ENCODE data around the gene UBAP2.

The UBAP2 gene

DNA sequence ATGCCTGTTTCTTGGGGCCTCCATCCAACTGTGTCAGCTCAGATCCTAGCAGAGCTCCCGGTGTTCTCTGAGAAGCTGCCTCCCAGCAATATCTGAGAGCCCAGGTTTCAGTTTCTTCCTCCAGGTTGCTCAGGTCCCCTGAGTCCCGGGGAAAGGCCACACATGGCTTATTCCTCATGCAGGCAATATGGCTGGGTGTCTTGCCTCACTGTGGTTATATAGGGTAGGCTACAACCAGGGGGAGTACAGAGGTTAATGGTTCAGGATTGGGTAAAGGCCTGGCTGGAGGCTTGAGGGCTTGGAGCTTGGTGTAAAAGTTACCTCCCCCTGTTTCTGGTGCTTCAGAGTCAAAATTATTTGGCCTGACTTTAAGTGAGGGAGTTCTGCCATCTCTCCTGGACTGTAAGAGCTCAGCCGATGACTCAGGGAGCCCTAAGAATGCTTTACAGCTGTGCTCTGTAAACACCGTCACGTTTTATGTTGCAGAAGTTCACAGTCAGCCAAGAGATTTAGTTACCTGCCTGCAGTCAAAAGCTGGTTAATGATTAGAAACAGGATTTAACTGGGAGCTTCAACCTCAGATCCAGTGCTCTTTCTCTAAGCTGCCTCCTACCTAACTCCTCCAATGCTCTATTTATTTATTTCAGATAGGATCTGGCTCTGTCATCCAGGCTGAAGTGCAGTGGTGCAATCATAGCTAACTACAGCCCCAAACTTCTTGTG, 24.3 kb upstream of the UBAP2 start:
- DNase-seq (ENCODE audit: low read depth, low spot score): peak; percentile 79
- no peak overlapping the region for H3K4me3 ChIP-seq (ENCODE audit: low read depth, low read length)
- in situ Hi-C loops (cut with HindIII; ENCODE audit: low sequenced_read_pairs): no loop called here
- no peak for TF ChIP-seq CTCF (IDR thresholded peaks at IDR 0.05; ENCODE audit: low read depth, low read length)

GRCh38 chr9:34072410-34072809, 23.7 kb upstream of the UBAP2 start:
- no peak for TF ChIP-seq CTCF (IDR thresholded peaks at IDR 0.05; ENCODE audit: low read depth, low read length)
- no peak for DNase-seq (ENCODE audit: low read depth, low spot score)
- in situ Hi-C loops (cut with HindIII; ENCODE audit: low sequenced_read_pairs): no loop called here
- H3K4me3 ChIP-seq (ENCODE audit: low read depth, low read length): no peak overlapping the region

DNA sequence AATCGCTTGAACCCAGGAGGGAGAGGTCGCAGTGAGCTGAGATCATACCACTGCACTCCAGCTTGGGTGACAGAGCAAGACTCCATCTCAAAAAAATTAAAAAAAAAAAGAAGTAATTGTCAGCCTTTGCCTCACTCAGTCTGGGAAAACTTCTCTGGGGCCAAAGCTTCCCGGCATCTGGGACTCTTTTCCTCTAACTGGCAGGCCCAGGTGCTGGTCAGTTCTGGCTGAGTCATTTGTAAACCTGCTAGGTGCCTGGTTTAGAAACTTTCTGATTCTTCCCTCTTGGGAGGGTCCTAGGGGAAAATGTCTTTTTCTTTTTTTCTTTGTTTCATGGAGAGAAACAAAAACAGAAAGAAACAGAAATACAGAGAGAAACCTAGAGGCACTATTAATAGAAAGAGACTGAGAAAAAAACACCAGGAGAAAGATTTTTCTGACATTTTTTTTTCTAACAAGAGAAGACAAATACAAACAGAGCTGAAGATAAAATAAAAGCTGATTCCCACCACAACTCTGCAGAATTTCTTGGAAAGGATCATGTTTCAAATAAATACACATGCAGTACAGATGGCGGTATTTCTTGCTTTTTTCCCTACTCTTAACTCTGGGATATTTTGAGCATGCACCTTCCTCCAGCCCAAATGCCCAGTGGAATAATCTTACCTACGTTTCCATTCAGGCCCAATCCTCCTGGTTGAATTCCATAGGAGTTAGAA, 22.1 kb upstream of the UBAP2 start:
- in situ Hi-C loops (cut with HindIII; ENCODE audit: low sequenced_read_pairs): no loop called here
- no peak for DNase-seq (ENCODE audit: low read depth, low spot score)
- no peak for TF ChIP-seq CTCF (IDR thresholded peaks at IDR 0.05; ENCODE audit: low read depth, low read length)
- H3K4me3 ChIP-seq (ENCODE audit: low read depth, low read length): no peak overlapping the region

DNA sequence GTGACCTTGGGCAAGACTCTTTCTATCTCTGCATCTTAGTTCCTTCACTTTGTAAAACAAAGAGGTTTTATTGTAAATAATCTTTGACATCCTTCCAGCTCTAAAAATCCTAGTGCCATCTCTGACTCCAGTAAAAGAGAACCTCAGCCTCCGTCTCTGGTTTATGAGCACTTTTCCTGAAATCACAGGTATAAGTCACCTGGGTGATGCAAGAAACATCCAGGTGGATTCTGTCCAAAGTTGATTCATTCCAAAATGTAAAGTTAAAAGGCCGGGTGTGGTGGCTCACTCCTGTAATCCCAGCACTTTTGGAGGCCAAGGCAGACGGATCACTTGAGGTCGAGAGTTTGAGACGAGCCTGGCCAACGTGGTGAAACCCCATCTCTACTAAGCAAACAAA, 21.1 kb upstream of the UBAP2 start:
- in situ Hi-C loops (cut with HindIII; ENCODE audit: low sequenced_read_pairs): no loop called here
- no peak for TF ChIP-seq CTCF (IDR thresholded peaks at IDR 0.05; ENCODE audit: low read depth, low read length)
- DNase-seq (ENCODE audit: low read depth, low spot score): no peak
- no peak overlapping the region for H3K4me3 ChIP-seq (ENCODE audit: low read depth, low read length)

GRCh38 chr9:34065541-34065940, 16.9 kb upstream of the UBAP2 start:
- H3K4me3 ChIP-seq (ENCODE audit: low read depth, low read length): no peak overlapping the region
- in situ Hi-C loops (cut with HindIII; ENCODE audit: low sequenced_read_pairs): no loop called here
- no peak for DNase-seq (ENCODE audit: low read depth, low spot score)
- TF ChIP-seq CTCF (IDR thresholded peaks at IDR 0.05; ENCODE audit: low read depth, low read length): no peak

DNA sequence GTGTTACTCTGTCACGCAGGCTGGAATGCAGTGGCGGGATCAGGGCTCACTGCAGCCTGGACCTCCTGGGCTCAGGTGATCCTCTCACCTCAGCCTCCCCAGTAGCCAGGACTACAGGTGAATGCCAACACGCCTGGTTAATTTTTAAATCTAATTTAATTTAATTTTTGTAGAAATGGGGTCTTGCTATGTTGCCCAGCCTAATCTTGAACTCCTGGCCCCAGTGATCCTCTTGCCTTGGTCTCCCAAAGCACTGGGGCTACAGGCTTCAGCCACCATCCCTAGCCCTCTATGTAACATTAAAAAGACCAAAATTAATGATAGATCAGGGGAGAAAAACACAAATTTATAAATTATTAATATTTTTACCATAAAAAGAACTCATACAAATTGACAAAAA, 11.3 kb upstream of the UBAP2 start:
- no peak overlapping the region for H3K4me3 ChIP-seq (ENCODE audit: low read depth, low read length)
- DNase-seq (ENCODE audit: low read depth, low spot score): no peak
- no peak for TF ChIP-seq CTCF (IDR thresholded peaks at IDR 0.05; ENCODE audit: low read depth, low read length)
- in situ Hi-C loops (cut with HindIII; ENCODE audit: low sequenced_read_pairs): no loop called here
